HEK293T (cell line): ENCODE results near the gene SERPINA12.

Experiments
- BHLHE40 ChIP-seq: fragments of 450-650 bp; IDR thresholded peaks from 2 replicates; pipeline ENCODE4 v1.6.1; 2016; ENCODE audit warnings: mild to moderate bottlenecking, moderate library complexity, borderline replicate concordance
- FOXA1 ChIP-seq: fragments of 450-650 bp; IDR thresholded peaks from 2 replicates; pipeline ENCODE4 v1.6.1; 2016; ENCODE audit warnings: mild to moderate bottlenecking
- FOXK2 ChIP-seq: fragments of 450-650 bp; IDR thresholded peaks from 2 replicates; pipeline ENCODE4 v1.6.1; 2016; ENCODE audit warnings: mild to moderate bottlenecking
- FOXM1 ChIP-seq: fragments of 450-650 bp; IDR thresholded peaks from 2 replicates; pipeline ENCODE4 v1.6.1; 2017; ENCODE audit warnings: mild to moderate bottlenecking, borderline replicate concordance
- TARDBP ChIP-seq: fragments of 450-650 bp; IDR thresholded peaks from 2 replicates; pipeline ENCODE4 v1.6.1; 2016
- ZNF384 ChIP-seq: fragments of 450-650 bp; IDR thresholded peaks from 2 replicates; pipeline ENCODE4 v1.6.1; 2016

DNA sequence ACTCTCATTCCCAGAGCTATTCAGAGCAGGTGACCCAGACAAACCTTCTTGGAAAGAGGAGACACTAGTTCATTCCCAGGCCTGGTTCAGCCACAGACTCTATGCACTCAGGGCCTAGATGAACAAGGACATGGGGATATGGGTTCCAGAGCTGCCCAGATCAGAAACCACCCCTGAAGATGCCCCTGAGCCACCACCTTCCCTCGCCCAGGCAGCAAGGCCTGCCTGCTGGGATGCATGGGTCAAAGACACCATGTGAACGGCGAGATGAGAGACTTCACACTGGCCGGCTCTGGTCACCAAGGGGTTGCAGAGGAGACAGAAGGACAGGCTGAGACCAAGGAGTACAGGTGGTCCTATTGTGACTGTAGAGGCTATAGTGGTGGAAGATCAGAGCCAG lies 4.1 kb downstream of the SERPINA12 start:
- no peak for TF ChIP-seq TARDBP
- no peak for TF ChIP-seq BHLHE40
- TF ChIP-seq FOXA1 = no peak
- no peak for TF ChIP-seq FOXM1
- no peak for TF ChIP-seq ZNF384
- no peak for TF ChIP-seq FOXK2
